Neuronal stem cell (in vitro differentiated cells): ENCODE measurements around the gene DNHD1.

Experiments used
- DNase-seq: peaks from one replicate; pipeline ENCODE4 v3.0.0-alpha.2; 2013; ENCODE audit warnings: low spot score
- H2AFZ ChIP-seq: one replicate; pipeline ENCODE4 v1.6.1; 2013; ENCODE audit warnings: mild to moderate bottlenecking, low read length, inconsistent platforms
- H2AK5ac ChIP-seq: 2 replicates; pipeline ENCODE4 v1.6.1; 2013; ENCODE audit warnings: low read depth, mild to moderate bottlenecking, inconsistent platforms, low read length, moderate library complexity, mixed read lengths
- H2BK120ac ChIP-seq: 2 replicates; pipeline ENCODE4 v1.6.1; 2013; ENCODE audit warnings: low read depth, mild to moderate bottlenecking, inconsistent platforms, low read length, moderate library complexity, mixed read lengths
- H2BK12ac ChIP-seq: one replicate; pipeline ENCODE4 v1.6.1; 2013; ENCODE audit warnings: low read length, inconsistent platforms
- H2BK15ac ChIP-seq: 2 replicates; pipeline ENCODE4 v1.6.1; 2013; ENCODE audit warnings: mild to moderate bottlenecking, low read length, inconsistent platforms, mixed read lengths
- H2BK5ac ChIP-seq: one replicate; pipeline ENCODE4 v1.6.1; 2013; ENCODE audit warnings: inconsistent platforms, mild to moderate bottlenecking, low read length, moderate library complexity
- H3K14ac ChIP-seq: one replicate; pipeline ENCODE4 v1.6.1; 2013; ENCODE audit warnings: low read length, inconsistent platforms
- H3K18ac ChIP-seq: 2 replicates; pipeline ENCODE4 v1.6.1; 2013; ENCODE audit warnings: low read length, inconsistent platforms
- H3K23ac ChIP-seq: 2 replicates; pipeline ENCODE4 v1.6.1; 2013; ENCODE audit warnings: low read depth, mild to moderate bottlenecking, mixed read lengths, low read length, inconsistent platforms; ENCODE audit not compliant: poor library complexity
- H3K27ac ChIP-seq: replicated peaks from 3 replicates; pipeline ENCODE4 v1.5.1; 2013; ENCODE audit warnings: low read length, inconsistent platforms
- H3K27me3 ChIP-seq, 3 experiments: 2 replicates each; pipeline ENCODE4 v1.6.1; 2013; ENCODE audit warnings: low read length in 3 of 3, mild to moderate bottlenecking in 2 of 3, inconsistent platforms in 1 of 3, low read depth in 1 of 3, mixed read lengths in 1 of 3, moderate library complexity in 1 of 3; ENCODE audit not compliant: control insufficient read depth in 3 of 3, insufficient read depth in 3 of 3
- H3K36me3 ChIP-seq, 2 donors: replicated peaks in 1 of 2; 2 replicates each; pipeline ENCODE4 v1.6.1; 2013; ENCODE audit warnings: low read length in 2 of 2; ENCODE audit not compliant: control insufficient read depth in 2 of 2, insufficient read depth in 2 of 2
- H3K4ac ChIP-seq: 2 replicates; pipeline ENCODE4 v1.6.1; 2013; ENCODE audit warnings: inconsistent platforms, mild to moderate bottlenecking, low read length, moderate library complexity
- H3K4me1 ChIP-seq, 2 donors: 1 replicate in 1 of 2; 2 replicates in 1 of 2; pipeline ENCODE4 v1.6.1; 2013; ENCODE audit warnings: low read length in 2 of 2, low read depth in 1 of 2; ENCODE audit not compliant: control insufficient read depth in 2 of 2, insufficient read depth in 1 of 2
- H3K4me2 ChIP-seq: one replicate; pipeline ENCODE4 v1.6.1; 2013; ENCODE audit warnings: mild to moderate bottlenecking, low read length, inconsistent platforms; ENCODE audit not compliant: insufficient read depth, poor library complexity, severe bottlenecking
- H3K4me3 ChIP-seq, 2 donors: 2 replicates each; pipeline ENCODE4 v1.5.1; 2013; ENCODE audit warnings: low read length in 2 of 2, mild to moderate bottlenecking in 2 of 2, inconsistent platforms in 1 of 2, moderate library complexity in 1 of 2
- H3K79me1 ChIP-seq: one replicate; pipeline ENCODE4 v1.6.1; 2013; ENCODE audit warnings: low read depth, mild to moderate bottlenecking, inconsistent platforms, low read length, moderate library complexity
- H3K9ac ChIP-seq: one replicate; pipeline ENCODE4 v1.6.1; 2013; ENCODE audit warnings: mild to moderate bottlenecking, low read depth, low read length, inconsistent platforms; ENCODE audit not compliant: poor library complexity
- H3K9me3 ChIP-seq, 2 donors: replicated peaks in 1 of 2; 2 replicates each; pipeline versions ENCODE3 to v1.6.1; 2013; ENCODE audit warnings: low read length in 2 of 2, mild to moderate bottlenecking in 2 of 2, inconsistent platforms in 1 of 2, low read depth in 1 of 2, mixed read lengths in 1 of 2, moderate library complexity in 1 of 2; ENCODE audit not compliant: control insufficient read depth in 2 of 2, insufficient read depth in 1 of 2
- H4K8ac ChIP-seq: one replicate; pipeline ENCODE4 v1.6.1; 2013; ENCODE audit warnings: low read depth, mild to moderate bottlenecking, inconsistent platforms, low read length, moderate library complexity
- H4K91ac ChIP-seq: one replicate; pipeline ENCODE4 v1.6.1; 2013; ENCODE audit warnings: low read length, low read depth, mild to moderate bottlenecking, inconsistent platforms; ENCODE audit not compliant: poor library complexity
- WGBS, 2 donors: extraction: QIAGEN DNeasy Blood & Tissue Kit; methylation state at CpG; one replicate each; pipeline ENCODE4 v1.1.7; 2013; ENCODE audit warnings: missing lambda C conversion rate in 2 of 2, mixed read lengths in 1 of 2; ENCODE audit not compliant: insufficient read length in 2 of 2, insufficient replicate concordance in 1 of 2; ENCODE audit errors: extremely low coverage in 2 of 2; 5-methylcytosine and 5-hydroxymethylcytosine counted together

The DNHD1 gene

DNA sequence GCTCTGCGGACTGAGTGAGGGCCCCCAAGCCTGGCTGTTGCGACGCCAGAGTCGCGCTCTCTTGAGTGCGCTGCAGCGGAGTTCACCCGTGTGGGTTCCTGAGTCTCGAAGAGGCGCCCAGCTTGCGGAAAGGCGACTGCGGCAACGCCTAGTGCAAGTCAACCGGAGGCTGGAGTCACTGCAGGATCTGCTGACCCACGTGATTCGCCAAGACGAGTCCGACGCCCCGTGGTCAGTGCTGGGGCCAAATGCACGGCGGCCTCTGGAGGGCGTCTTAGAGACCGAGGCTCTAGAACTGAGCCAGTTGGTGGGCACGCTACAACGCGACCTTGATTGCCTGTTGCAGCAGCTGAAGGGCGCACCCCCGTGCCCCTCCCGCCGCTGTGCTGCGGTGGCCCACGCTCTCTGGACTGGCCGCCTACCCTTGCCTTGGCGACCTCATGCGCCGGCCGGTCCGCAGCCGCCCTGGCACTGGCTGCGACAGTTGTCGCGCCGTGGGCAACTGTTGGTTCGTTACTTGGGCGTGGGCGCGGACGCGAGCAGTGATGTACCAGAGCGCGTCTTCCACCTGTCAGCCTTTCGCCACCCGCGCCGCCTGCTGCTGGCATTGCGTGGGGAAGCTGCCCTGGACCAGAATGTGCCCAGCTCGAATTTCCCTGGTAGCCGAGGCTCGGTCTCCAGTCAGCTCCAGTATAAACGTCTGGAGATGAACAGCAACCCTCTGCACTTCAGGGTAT is 73.8 kb downstream of the DNHD1 start:
- Histone ChIP-seq H3K9ac (no peak overlapping the region), H3K9me3 (no peaks in the 10 kb centered on the region), H3K79me1 (no peaks in the 10 kb centered on the region), H2AFZ (no peak overlapping the region), H4K91ac (no peak overlapping the region), H3K27ac (no peak overlapping the region), H2BK15ac (peak overlapping the region; percentile 21), H3K36me3 (no peaks in the 10 kb centered on the region), H3K4me2 (no peak overlapping the region), H2BK5ac (no peak overlapping the region), H3K18ac (peak overlapping the region; percentile 29), H3K23ac (peak overlapping the region; percentile 53), H3K27me3 (no peaks in the 10 kb centered on the region), H2BK120ac (no peak overlapping the region), H3K14ac (peak overlapping the region; percentile 50), H3K4me3 (peak overlapping the region in 1 of 2 donors; percentile 47), H3K4ac (peak overlapping the region; percentile 44), H4K8ac (no peak overlapping the region), H3K4me1 (no peaks in the 10 kb centered on the region), H2AK5ac (peak overlapping the region; percentile 60), H2BK12ac (no peak overlapping the region)
- no CpG with 5 or more reads among the region's 62 CpGs for WGBS, 2 donors
- DNase-seq = no peak

DNA sequence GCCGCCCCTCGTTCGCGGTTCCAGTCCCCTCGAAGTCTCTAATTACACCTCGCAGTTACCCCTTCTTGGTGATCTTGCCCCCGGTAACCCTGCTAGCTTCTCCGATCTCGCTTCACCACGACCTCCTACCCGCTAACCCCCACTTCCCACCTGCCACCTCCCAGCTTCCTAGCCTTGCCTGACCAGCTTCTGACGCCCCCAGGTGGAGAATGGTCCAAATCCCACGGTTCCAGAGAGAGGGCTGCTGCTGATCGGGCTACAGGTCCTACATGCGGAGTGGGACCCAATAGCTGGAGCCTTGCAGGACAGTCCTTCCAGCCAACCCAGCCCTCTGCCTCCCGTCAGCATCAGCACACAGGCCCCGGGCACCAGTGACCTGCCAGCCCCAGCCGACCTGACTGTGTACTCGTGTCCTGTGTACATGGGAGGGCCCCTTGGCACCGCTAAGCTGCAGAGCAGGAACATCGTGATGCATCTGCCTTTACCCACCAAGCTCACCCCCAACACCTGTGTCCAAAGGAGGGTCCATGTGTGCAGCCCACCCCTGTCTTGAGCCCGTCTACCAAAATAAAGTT is 74.4 kb downstream of the DNHD1 start:
- H4K91ac ChIP-seq = no peak overlapping the region
- no peaks in the 10 kb centered on the region for H3K4me1 ChIP-seq
- no peak overlapping the region for H2BK120ac ChIP-seq
- H2BK12ac ChIP-seq = no peak overlapping the region
- peak overlapping the region; percentile 32 for H3K23ac ChIP-seq
- no peak overlapping the region for H3K9ac ChIP-seq
- no peaks in the 10 kb centered on the region for H3K9me3 ChIP-seq
- 100% methylated on average over 3 of the region's 22 CpGs; no CpG with 5 or more reads in 1 of the 2 donors for WGBS, 2 donors
- no peak overlapping the region for H3K27ac ChIP-seq
- H3K4me2 ChIP-seq = no peak overlapping the region
- no peak overlapping the region for H2BK5ac ChIP-seq
- H3K4ac ChIP-seq = no peak overlapping the region
- peak overlapping the region; percentile 21 for H2BK15ac ChIP-seq
- peak overlapping the region; percentile 48 for H3K18ac ChIP-seq
- peak overlapping the region in 1 of 2 donors; percentile 52 for H3K4me3 ChIP-seq
- H4K8ac ChIP-seq = no peak overlapping the region
- H3K27me3 ChIP-seq = no peaks in the 10 kb centered on the region
- H3K36me3 ChIP-seq = no peaks in the 10 kb centered on the region
- no peak overlapping the region for H2AFZ ChIP-seq
- H3K14ac ChIP-seq = no peak overlapping the region
- peak overlapping the region; percentile 60 for H2AK5ac ChIP-seq
- DNase-seq = no peak
- H3K79me1 ChIP-seq = no peaks in the 10 kb centered on the region

DNA sequence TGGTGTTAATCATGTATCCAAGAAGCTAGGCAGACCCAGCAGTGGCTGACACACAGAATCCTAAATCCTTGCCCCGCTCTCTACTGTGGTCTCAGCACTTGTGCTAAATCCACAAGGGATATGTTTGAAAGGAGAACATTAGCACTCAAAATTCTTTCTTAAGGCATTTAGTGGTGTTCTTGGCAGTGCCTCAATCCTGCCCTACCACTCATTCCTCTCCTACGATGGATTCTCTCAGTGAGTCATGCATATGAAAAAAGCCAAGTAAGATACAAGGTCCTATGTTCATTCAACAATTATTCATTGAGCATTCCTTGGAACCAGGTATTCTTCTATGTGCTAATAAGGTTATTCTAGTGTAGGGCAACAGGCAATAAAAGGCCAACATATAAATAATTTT is 75.1 kb downstream of the DNHD1 start:
- WGBS, 2 donors = no CpG with 5 or more reads among the region's 2 CpGs
- Histone ChIP-seq H2BK15ac (no peak overlapping the region), H3K9me3 (no peaks in the 10 kb centered on the region), H3K4ac (no peak overlapping the region), H3K36me3 (no peaks in the 10 kb centered on the region), H3K9ac (no peak overlapping the region), H3K79me1 (no peaks in the 10 kb centered on the region), H3K14ac (no peak overlapping the region), H4K91ac (no peak overlapping the region), H2AFZ (no peak overlapping the region), H4K8ac (no peak overlapping the region), H2AK5ac (no peak overlapping the region), H2BK5ac (no peak overlapping the region), H3K23ac (no peak overlapping the region), H3K27me3 (no peaks in the 10 kb centered on the region), H3K4me3 (no peak overlapping the region), H3K4me1 (no peaks in the 10 kb centered on the region), H2BK120ac (no peak overlapping the region), H2BK12ac (no peak overlapping the region), H3K18ac (no peak overlapping the region), H3K27ac (no peak overlapping the region), H3K4me2 (no peak overlapping the region)
- no peak for DNase-seq

DNA sequence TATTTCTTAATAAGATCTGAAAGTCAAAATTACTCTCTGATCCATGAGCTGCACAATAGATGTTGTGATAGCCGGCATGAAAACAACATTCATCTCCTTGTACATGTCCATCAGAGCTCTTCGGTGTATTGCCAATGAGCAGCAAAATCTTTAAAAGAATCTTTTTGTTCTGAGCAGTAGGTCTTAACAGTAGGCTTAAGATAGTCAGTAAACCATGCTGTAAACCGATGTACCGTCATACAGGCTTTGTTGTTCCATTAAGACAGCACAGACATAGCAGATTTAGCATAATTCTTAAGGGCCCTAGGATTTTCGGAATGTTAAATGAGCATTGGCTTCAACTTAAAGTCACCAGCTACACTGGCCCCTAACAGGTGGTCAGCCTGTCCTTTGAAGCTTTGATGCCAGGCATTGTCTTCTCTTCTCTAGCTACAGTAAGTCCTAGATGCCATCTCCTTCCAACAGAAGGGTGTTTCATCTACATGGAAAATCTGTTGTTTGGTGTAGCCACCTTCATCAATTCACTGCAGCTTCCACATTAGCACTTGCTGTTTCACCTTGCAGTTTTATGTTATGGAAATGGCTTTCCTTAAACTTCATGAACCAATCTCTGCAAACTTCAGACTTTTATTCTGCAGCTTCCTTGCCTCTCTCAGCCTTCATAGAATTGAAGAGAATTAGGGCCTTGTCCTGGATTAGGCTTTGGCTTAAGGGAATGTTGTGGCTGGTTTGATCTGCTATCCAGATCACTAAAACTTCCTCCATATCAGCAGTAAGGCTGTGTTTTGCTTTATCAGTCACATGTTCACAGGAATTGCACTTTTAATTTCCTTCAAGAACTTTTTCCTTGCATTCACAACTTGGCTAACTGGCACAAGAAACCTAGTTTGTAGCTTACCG is 78.0 kb downstream of the DNHD1 start:
- no peak overlapping the region for H3K4ac ChIP-seq
- no peak overlapping the region for H3K4me3 ChIP-seq
- H3K27me3 ChIP-seq = no peaks in the 10 kb centered on the region
- H3K23ac ChIP-seq = no peak overlapping the region
- H2BK15ac ChIP-seq = no peak overlapping the region
- no peak overlapping the region for H3K18ac ChIP-seq
- no peak overlapping the region for H2BK12ac ChIP-seq
- no peak overlapping the region for H2AK5ac ChIP-seq
- no peaks in the 10 kb centered on the region for H3K36me3 ChIP-seq
- no peak overlapping the region for H3K4me2 ChIP-seq
- no peak for DNase-seq
- H3K27ac ChIP-seq = no peak overlapping the region
- WGBS, 2 donors = no CpG with 5 or more reads among the region's 6 CpGs
- no peak overlapping the region for H2BK5ac ChIP-seq
- no peaks in the 10 kb centered on the region for H3K79me1 ChIP-seq
- no peak overlapping the region for H3K9ac ChIP-seq
- H2AFZ ChIP-seq = no peak overlapping the region
- H3K4me1 ChIP-seq = no peaks in the 10 kb centered on the region
- H4K8ac ChIP-seq = no peak overlapping the region
- no peak overlapping the region for H4K91ac ChIP-seq
- no peaks in the 10 kb centered on the region for H3K9me3 ChIP-seq
- H3K14ac ChIP-seq = no peak overlapping the region
- H2BK120ac ChIP-seq = no peak overlapping the region
